Left hindlimb (tissue), 1 donor: ENCODE results near the gene PIM2.
"Not testable (repeated sequence)": the region's sequence is repeated elsewhere in the genome, so short reads cannot be mapped to it uniquely, and the experiment has no call there.

Source experiments
- DNase-seq: peaks from one replicate; pipeline ENCODE4 v3.0.0-alpha.2; 2018

PIM2 gene

DNA sequence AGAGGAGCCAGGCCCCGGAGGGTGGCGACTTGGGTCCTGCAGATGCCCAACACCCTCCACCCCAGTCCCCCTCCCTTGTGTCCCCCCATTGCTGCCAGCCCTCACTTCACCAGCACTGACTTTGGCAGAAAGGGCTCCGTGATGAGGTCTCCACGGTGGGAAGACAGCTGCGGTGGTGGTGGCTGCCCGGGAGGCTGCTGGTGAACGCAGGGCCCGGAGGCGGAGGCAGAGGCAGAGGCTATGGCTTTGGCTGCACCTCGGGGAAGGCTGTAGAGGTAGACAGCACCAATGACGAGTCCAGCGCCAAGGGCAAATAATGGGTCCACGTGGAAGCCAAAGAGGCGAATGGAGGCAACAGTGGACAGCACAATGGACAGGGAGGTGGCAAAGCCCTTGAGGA is 14.2 kb downstream of the PIM2 start:
- no peak for DNase-seq

DNA sequence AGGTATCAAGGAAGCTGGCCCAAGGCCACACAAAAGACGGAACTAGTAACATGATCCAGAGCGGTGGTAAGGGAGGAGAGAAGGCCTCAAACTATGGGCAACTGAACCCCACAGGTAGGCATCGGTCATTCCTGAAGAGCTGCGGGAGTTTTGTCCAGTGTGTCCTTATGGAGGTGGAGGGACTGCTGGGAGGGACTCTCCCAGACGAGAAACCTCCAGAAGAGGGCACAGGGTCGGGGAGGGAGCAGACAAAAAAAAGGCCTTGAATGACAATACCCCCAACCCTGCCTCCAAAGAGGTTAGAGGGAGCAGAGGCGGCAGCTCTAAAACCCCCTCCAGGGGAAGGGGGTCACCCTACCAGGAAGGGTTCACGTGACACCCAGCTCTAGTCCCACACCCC is 14.6 kb downstream of the PIM2 start:
- DNase-seq = no peak

DNA sequence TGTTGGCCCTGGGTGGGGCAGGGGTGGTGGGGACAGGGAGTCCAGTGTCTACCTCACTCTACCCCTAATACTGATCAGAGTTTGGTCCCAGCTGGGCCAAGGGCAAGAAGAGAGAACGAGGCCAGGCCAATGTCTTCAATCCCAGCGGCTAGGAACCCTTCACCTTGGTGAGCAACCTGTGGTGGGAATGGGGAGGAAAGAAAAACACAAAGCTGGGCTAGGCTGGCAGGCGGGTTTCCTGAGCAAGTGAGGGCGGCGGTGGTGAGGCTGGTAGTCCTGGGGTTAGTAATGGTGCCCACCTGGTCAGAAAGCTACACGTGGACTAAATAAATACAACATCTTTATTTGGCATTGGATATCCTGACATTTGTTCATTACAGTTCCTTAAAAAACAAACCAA is 15.5 kb downstream of the PIM2 start:
- DNase-seq = no peak

DNA sequence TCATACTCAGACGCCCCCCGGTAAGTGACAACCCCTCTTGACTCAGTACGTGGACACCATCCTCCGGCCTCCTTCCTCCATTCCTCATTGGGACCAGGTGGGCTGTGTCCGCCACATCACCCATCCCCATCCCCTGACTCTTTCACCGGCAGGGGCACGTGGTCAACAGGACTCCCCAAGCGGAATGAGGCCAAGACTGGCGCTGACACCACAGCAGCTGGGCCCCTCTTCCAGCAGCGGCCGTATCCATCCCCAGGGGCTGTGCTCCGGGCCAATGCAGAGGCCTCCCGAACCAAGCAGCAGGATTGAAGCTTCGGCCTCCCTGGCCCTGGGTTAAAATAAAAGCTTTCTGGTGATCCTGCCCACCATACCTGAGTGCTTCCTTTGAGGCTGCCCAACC is 16.0 kb downstream of the PIM2 start:
- no peak for DNase-seq

DNA sequence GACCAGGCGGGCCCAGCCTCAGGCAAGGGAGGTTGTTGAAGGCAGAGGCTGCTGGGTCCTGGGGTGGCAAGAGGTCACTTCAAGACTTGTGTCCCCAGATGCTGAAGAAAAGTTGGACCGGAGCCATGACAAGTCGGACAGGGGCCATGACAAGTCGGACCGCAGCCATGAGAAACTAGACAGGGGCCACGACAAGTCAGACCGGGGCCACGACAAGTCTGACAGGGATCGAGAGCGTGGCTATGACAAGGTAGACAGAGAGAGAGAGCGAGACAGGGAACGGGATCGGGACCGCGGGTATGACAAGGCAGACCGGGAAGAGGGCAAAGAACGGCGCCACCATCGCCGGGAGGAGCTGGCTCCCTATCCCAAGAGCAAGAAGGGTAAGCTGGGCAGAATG is 16.7 kb downstream of the PIM2 start:
- DNase-seq = no peak

DNA sequence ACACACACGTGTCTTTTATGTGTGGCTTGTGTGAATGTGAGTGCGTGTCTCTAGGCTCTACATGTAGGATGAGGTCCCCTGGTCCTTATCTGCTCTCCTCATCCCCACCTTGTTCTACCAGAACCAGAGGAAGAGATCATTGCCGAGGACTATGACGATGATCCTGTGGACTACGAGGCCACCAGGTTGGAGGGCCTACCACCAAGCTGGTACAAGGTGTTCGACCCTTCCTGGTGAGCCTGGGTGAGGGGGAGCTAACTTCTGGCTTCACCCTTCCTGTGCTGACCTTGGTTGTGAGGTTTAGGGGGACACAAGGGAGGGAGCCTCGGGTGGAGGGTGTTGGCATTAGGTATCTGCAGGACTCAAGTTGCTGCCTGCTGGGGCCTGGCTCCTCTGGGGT is 17.8 kb downstream of the PIM2 start:
- DNase-seq = no peak

DNA sequence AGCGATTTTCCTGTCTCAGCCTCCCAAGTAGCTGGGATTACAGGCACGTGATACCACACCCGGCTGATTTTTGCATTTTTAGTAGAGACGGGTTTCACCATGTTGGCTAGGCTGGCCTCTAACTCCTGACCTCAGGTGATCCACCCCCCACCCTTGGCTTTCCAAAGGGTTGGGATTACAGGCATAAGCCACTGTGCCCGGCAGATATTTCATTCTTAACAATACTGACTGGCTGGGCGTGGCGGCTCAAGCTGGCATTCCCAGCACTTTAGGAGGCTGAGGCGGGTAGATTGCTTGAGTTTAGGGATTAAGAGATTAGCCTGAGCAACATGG is 19.8 kb downstream of the PIM2 start:
- DNase-seq = no peak

DNA sequence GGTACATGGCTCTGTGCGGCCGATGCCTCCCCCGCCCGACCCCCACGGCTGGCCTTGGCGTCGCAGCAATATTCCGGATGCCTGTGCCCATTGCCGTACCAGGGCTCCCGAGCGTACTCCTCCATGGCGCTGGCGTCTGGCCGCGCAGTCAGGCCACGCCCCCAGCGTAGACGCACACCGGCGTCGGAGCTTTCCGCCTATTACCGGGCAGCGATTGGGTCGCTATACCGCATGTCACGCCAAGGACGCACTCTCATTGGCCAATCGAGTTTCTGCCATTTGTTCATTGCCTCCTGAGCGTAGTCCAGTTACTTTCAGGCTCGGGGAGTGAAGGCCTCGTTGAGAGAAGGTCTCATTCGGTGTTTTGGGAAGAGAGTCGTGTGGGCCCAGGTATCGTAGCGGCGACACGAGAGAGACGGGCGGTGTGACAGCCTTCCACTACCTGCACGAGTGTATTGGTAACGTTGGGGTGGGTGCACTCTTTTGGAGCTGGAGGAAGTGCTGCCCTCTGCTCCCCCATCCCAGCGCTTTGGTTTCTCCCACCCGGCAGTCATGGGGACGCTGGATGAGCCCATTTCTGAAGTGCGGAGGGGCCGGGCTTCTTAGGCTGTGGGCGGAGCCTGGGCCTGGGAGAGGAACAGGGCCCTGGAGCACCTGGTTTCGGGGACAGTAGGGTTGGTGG is 21.1 kb downstream of the PIM2 start, which contains the start of the genes PQBP1 and TIMM17B:
PQBP1 (plus strand) TSS at position 306 of the 682 bp plus-strand sequence. CDS start 580 bp downstream, outside the sequence.
TIMM17B (minus strand) TSS at position 144 of the 682 bp plus-strand sequence; CDS start at position 125, 19 bp downstream.
- peak; percentile 93 for DNase-seq

DNA sequence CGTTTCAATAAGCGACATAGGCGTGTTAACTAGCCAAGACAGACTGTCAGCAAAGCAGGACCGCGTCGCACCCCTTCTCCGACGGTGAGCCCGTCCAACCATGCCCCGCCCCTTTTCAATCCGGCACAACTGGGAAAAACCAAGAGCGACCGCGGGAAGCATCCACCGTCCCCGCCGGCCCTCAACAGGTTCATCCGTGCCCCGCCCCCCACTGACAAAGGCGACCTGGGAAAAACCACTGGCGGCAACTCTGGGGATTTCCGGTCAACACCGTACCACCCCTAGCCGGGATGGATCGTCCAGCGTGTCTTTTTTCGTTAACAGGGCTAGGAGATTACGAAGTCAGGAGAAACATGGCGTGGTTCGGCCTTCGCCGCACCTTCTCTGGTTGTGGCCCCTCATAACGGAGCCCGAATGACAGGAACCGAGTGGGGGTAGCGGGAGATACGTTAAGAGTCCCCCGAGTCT is 21.6 kb downstream of the PIM2 start:
- peak; percentile 78 for DNase-seq

DNA sequence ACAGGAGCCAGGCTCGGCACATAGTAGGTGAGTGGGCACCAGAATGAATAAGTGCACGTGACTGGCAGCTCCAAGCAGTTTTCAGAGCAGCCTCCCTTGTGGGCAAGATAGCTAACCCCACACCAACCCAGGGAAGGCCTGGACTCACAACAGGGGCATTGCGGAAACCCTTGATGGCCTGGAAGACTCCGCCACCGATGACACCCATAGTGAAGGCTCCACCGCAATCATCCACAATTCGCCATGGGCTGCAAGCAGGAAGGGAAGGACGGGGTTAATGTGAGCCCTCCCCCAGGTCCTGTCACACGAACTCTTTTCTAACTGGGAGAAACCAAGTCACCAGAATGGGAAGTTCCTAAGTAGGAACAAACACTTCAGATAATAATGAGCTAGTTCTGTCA is 22.2 kb downstream of the PIM2 start:
- DNase-seq = no peak

DNA sequence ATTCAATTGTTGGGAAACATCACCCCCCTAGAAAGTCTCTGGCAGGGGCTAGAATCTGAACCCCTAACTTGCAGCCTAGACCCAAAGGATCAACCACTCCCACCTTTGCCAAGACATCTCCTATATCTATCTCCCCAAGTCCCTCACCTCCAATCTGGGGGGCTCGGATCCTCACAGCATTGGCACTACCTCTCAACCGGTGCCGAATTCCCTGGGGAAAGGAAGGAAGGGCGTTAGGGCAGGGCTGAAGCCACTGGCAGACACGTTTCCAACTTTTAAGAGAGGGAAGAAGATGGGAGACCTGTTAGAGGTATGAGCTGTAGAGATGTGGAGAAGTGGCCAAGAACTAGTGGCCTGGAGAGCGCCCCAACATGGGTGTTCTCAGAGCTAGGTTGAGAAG is 23.9 kb downstream of the PIM2 start:
- no peak for DNase-seq

DNA sequence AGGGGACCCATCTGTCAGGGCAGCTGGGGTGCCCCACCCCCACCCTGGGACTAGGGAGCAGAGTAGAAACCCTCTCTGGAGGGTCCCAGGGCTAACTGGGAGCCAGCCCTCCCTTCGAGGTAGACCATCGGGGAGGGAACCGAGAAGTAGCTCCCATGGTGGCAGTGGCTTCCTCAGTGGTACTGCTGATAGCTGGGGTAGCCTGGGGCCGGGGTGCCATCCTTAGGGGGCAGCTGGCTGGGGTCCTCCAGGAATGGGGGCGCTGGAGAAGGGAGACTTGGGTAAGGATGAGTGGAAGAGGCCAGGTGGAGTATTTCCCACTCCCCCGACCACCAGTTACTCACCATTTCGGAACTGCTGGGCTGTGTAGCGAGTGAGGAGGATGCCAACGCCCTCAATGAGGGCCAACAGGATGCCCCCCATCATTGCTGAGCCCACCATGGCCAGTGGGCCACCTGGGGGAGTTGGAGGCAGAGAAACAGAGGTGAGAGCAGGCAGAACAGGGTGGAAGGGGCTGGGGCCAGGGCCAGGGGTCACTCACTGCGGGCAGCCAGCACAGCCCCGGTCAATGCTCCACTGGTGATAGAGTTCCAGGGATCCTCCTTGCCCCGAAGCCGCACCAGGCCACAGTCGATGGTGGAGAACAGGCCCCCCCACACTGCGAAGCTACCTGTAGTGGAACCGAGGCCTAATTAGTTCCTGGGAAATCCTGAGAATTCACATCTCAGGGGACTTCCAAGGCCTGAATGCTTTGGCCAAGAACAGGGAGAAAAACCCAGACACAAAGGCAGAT is 25.1 kb downstream of the PIM2 start:
- DNase-seq = no peak

DNA sequence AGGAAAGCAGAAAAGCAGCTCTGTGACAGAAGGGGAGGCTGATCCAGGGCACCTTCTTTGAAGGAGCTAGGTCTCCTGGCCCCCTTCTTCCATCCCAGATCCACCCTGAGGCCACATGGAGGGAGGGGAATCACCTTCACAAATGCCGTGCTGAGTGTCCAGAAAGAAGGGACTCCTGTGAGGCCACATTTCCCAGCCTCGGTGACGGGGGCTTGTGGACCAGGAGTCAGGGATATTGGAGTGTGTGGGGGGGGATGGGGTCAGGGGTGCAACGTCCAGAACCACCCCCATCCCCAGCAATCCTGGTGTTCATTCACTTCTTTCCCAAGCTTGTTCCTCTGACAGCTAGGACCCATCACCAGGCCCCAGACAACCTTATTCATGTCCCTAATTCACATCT is 25.9 kb downstream of the PIM2 start:
- DNase-seq = no peak

DNA sequence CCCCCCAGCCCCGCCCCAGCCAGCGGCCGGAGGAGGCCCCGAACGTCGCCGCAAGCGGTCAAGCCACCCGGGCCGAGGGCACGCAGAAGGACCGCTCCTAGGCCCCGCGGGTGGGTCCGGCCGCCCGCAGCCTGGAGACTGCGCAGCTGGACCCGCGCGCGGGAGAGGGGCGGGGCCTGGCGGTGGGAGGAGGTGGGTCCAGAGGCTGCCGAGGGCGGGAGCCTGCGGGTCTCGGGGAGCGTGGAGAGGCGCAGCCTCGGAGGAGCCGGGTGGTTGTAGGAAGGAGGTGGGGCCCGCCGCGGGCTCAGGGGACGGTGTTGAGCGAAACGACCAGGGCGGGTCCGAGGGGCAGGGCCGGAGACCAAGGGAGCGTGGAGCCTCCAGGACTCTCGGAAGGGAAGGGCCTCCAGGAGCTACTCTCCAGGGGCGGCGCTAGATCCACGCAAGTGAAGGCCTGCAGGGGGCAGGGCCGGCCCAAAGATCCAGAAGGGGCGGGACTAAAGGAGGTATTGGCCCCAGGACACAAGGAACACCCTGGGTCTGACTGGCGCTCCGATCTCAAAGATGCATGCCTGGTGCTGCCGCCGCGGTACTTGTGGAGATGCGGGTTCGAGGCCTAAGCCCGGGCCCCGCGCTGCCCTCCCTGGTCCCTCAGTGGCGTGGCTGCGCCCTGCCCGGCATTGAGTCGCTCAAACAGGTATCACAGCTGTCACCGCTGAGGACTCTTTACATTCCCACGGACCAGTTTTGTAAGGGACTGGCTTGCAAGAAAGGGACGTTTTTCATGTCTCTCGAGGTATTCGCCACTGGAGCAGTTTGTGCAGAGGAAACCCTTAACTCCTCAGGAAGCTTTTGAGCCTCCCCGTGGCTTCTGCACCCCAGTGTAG is 27.2 kb downstream of the PIM2 start:
- peak; percentile 87 for DNase-seq

DNA sequence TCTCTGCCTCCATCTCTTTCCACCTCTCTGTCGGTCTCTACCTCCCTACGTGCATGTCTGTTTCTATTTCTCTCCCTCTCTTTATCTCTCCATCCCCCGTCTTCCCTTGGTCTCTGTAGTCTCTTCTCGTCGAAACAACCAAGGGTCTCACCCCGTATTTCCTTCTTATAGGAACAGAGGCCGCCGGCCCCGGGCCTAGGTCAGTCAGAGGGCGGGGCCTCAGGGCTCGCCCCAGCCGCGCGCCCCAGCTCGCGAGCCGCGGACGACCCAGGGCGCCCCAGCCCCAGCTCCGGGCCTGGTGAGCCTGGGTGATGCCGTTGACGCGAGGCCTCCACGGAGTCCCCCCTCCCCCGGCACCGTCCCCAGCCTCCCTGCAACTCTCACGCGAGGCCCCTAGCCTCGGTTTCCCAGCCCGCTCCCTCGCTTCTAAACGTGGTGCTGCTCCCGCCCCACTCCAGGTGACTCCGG is 27.9 kb downstream of the PIM2 start:
- DNase-seq = no peak

DNA sequence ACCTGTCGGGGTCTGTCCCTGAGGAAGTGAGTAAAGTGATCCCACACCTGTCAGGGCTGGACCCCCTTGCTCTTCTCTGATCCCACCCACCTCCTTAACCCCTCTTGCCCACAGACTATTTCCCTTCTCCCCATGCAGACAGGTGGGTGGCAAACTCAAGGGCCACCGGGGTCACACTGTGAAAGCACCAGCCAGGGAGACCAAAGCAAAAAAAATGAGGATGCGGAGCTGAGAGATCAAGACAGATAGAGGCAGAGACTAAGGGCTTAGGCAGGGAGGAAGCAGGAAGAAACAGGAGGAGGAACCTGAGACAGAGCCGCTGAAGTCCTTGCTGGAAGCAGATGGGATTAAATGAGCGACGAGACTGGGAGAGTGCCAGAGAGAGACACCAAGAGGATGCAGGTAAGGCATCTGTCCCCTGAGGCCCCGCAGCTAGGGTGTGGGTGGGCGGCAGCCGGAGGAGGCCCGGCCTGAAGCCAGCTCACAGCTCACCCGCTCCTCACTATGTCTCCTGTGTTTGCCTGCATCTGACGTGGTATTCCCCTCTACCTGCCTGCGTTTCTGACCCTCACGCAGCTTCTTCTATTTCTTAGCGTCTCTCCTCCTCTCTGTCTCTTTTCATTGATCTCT is 28.4 kb downstream of the PIM2 start:
- no peak for DNase-seq

DNA sequence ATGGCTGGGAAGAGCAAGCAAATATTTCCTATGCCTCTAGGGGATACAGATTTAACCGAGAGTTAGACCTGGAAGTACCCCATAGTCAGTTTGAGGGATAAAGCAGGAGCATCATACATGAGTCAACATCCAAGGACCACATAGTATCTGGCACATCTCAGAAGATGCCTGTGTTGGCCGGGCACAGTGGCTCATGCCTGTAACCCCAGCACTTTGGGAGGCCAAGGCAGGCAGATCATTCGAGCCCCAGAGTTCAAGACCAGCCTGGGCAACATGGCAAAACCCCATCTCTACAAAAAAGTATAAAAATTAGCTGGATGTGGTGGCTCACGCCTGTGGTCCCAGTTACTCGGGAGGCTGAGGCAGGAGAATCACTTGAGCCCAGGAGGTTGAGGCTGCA is 32.2 kb downstream of the PIM2 start:
- DNase-seq = not testable (repeated sequence)

DNA sequence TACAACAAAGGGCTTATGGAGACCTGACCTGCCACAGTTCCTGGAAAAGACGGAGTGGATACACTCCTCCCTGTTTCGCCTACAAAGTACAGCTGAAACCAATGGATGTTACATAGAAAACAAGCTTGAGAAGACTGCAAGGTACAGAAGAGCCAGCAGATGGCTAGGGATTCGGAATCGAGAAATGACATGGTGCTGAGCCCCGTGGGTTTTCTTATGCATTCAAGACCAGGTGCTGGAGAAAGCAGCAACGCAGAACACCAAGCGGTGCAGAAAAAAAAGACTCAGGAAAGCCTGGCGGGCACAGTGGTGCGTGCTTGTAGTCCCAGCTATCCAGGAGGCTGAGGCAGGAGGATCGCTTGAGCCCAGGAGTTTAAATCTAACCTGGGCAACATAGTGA is 35.1 kb downstream of the PIM2 start:
- no peak for DNase-seq

DNA sequence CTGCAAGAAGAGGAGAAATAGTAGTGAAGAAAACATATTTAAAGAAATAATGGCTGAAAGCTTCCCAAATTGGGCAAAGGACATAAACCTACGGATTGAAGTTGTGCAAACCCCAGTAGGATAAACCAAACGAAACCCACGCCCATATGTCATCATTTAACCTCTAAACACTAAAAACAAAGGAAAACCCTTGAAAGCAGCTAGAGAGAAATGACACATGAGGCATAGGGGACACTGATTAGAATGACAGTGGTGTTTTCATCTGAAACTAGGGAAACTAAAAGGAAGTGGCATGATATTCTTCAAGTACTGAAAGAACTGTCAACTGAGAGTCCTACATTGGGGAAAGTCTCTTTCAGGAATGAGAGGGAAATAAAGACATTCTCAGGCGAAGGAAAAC is 41.9 kb downstream of the PIM2 start:
- not testable (repeated sequence) for DNase-seq

DNA sequence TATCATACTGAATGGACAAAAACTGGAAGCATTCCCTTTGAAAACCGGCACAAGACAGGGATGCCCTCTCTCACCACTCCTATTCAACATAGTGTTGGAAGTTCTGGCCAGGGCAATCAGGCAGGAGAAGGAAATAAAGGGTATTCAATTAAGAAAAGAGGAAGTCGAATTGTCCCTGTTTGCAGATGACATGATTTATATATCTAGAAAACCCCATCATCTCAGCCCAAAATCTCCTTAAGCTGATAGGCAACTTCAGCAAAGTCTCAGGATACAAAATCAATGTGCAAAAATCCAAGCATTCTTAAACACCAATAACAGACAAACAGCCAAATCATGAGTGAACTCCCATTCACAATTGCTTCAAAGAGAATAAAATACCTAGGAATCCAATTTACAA is 46.8 kb downstream of the PIM2 start:
- DNase-seq = not testable (repeated sequence)

DNA sequence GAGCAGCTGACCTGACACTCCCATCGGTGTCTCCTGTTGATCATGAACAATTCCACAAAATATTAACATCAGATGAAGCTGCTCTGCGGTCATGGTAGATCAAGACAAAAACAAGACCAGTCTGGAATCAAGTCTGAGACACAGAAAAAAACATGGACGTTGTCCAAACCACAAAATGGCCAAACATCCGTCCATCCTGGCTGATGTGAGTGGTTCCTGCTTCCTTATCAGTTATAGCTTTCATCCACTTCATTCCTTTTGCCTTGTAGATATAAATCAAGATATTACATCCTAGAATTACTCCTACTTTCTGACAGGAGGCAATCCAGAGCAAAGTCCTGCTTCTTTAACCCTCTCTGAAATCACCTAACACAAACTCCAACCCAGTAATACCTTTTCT is 54.6 kb downstream of the PIM2 start:
- DNase-seq = no peak
